K562 (cell line): ENCODE results near the gene GNAI2. TPM values are rescaled to one million over a fixed set of nuclear protein-coding genes. Genes with fewer than 3 reads are reported as not detected.

ENCODE experiments used
- ATAC-seq: fragments of 200-7000 bp; cut with Tn5 transposase; 3 replicates; pipeline ENCODE4 v1.9.1; 2020; ENCODE audit warnings: moderate library complexity
- BruUV-seq: library from RNA; stranded (reverse); fragments of 400-500 nt; replicated peaks from 2 replicates; lab custom pipeline; 2021; lab: Mats Ljungman, UMichigan
- CTCF ChIA-PET: fragments of 300-600 bp; formaldehyde crosslinking; extraction: SDS; loops from one replicate; lab custom pipeline; 2021; ENCODE audit warnings: low intra/inter-chr PET ratio; lab: Yijun Ruan, JAX
- POLR2A ChIA-PET: fragments of 300-600, 350-650 bp; sonication (Branson Sonifier 250); formaldehyde crosslinking; extraction: SDS; loops from one replicate; lab custom pipeline; 2021; ENCODE audit warnings: antibody characterized with exemption, inconsistent platforms; lab: Yijun Ruan, JAX
- DNase-seq, 4 experiments: peaks; one replicate each; pipeline versions ENCODE4 v3.0.0 to v3.0.0-alpha.2; 2011 to 2018; ENCODE audit warnings: low spot score in 3 of 4, mixed read lengths in 3 of 4; ENCODE audit errors: extremely low read depth in 1 of 4
- FAIRE-seq: peaks from 2 replicates; lab custom pipeline; 2011; peaks lifted over from hg19 to GRCh38; lab: Jason Lieb, UNC
- H2AFZ ChIP-seq: 2 replicates; pipeline ENCODE4 v1.6.0; 2011; ENCODE audit warnings: low read depth, low read length, control low read depth, inconsistent platforms
- H3K27ac ChIP-seq: fragments of 200-600 bp; 3 replicates; pipeline ENCODE4 v1.8.0; 2011; ENCODE audit warnings: low read depth, mild to moderate bottlenecking, control low read depth, inconsistent platforms, low read length, moderate library complexity, mixed read lengths; ENCODE audit errors: extremely low read depth
- H3K27me3 ChIP-seq, 2 experiments: fragments of 300-600 bp in 1 of 2; 2 replicates in 1 of 2; 3 replicates in 1 of 2; pipeline versions ENCODE4 v1.6.0 to v1.8.0; 2011; ENCODE audit warnings: inconsistent platforms in 2 of 2, low read length in 2 of 2, mild to moderate bottlenecking in 1 of 2, mixed read lengths in 1 of 2, moderate library complexity in 1 of 2; ENCODE audit not compliant: control insufficient read depth in 2 of 2, insufficient read depth in 2 of 2
- H3K36me3 ChIP-seq: fragments of 300-600 bp; 3 replicates; pipeline ENCODE4 v1.8.0; 2011; ENCODE audit warnings: mild to moderate bottlenecking, low read length, inconsistent platforms; ENCODE audit not compliant: control insufficient read depth, insufficient read depth
- H3K4me1 ChIP-seq, 2 experiments: fragments of 200-600 bp in 1 of 2; replicated peaks in 1 of 2; 2 replicates in 1 of 2; 3 replicates in 1 of 2; pipeline versions ENCODE4 v1.5.1 to v1.8.0; 2011; ENCODE audit warnings: inconsistent platforms in 2 of 2, low read length in 2 of 2, mild to moderate bottlenecking in 1 of 2, mixed read lengths in 1 of 2, moderate library complexity in 1 of 2; ENCODE audit not compliant: control insufficient read depth in 2 of 2, insufficient read depth in 2 of 2
- H3K4me2 ChIP-seq: 2 replicates; pipeline ENCODE4 v1.6.1; 2011; ENCODE audit warnings: low read length, control low read depth, inconsistent platforms, mixed read lengths; ENCODE audit not compliant: insufficient read depth
- H3K4me3 ChIP-seq: fragments of 200-600 bp; sonication (generic), shearing (Covaris generic); 2 replicates; pipeline ENCODE4 v1.5.1; 2016; ENCODE audit warnings: control low read depth, inconsistent platforms
- H3K79me2 ChIP-seq: fragments of 200-600 bp; 3 replicates; pipeline ENCODE4 v1.8.0; 2011; ENCODE audit warnings: low read length, inconsistent platforms; ENCODE audit not compliant: control insufficient read depth, insufficient read depth
- H3K9ac ChIP-seq, 2 experiments: 2 replicates each; pipeline versions ENCODE4 v1.6.0 to v1.6.1; 2011; ENCODE audit warnings: low read depth in 2 of 2, low read length in 2 of 2, control low read depth in 1 of 2, inconsistent platforms in 1 of 2, mild to moderate bottlenecking in 1 of 2, mixed read lengths in 1 of 2; ENCODE audit not compliant: insufficient read depth in 1 of 2
- H3K9me1 ChIP-seq: one replicate; pipeline ENCODE4 v1.6.0; 2011; ENCODE audit warnings: inconsistent platforms, mild to moderate bottlenecking, low read length, moderate library complexity; ENCODE audit not compliant: control insufficient read depth, insufficient read depth
- H3K9me3 ChIP-seq: replicated peaks from 2 replicates; pipeline ENCODE4 v1.5.1; 2011; ENCODE audit warnings: low read depth, low read length, inconsistent platforms; ENCODE audit not compliant: control insufficient read depth, insufficient read depth
- H4K20me1 ChIP-seq: replicated peaks from 2 replicates; pipeline ENCODE4 v1.6.1; 2011; ENCODE audit warnings: low read length, inconsistent platforms, mixed read lengths; ENCODE audit not compliant: control insufficient read depth, insufficient read depth
- BCL6 ChIP-seq: fragments of 250-450 bp; sonication (Bioruptor Pico); IDR thresholded peaks from 2 replicates; pipeline ENCODE4 v1.4.0; 2020
- CREB1 ChIP-seq, 2 experiments: sonication (generic) in 1 of 2; formaldehyde crosslinking in 1 of 2; IDR thresholded peaks; 2 replicates each; pipeline versions ENCODE4 v1.6.1 to v1.8.0; 2012 to 2022; ENCODE audit warnings: inconsistent platforms in 1 of 2, mild to moderate bottlenecking in 1 of 2, missing genetic modification reagents in 1 of 2, moderate library complexity in 1 of 2
- FOXM1 ChIP-seq, 2 experiments: fragments of 450-650 bp in 1 of 2; sonication (generic) in 1 of 2; formaldehyde crosslinking in 1 of 2; IDR thresholded peaks; 2 replicates each; pipeline versions ENCODE4 v1.6.1 to v1.9.0; 2017 to 2022; ENCODE audit warnings: low read depth in 2 of 2, mild to moderate bottlenecking in 2 of 2, missing genetic modification reagents in 1 of 2, moderate library complexity in 1 of 2
- GABPB1 ChIP-seq: sonication (generic); formaldehyde crosslinking; IDR thresholded peaks from 2 replicates; pipeline ENCODE4 v1.8.0; 2022; ENCODE audit warnings: mild to moderate bottlenecking, missing genetic modification reagents
- MAX ChIP-seq: sonication (generic); formaldehyde crosslinking; IDR thresholded peaks from 2 replicates; pipeline ENCODE4 v1.9.0; 2022; ENCODE audit warnings: mild to moderate bottlenecking, missing genetic modification reagents
- MCM3 ChIP-seq: fragments of 450-650 bp; IDR thresholded peaks from 2 replicates; pipeline ENCODE4 v1.6.1; 2016
- SMARCB1 ChIP-seq: IDR thresholded peaks from 2 replicates; pipeline ENCODE4 v1.6.1; 2011; ENCODE audit warnings: improper control_type of control experiment, low read depth; ENCODE audit not compliant: insufficient read length
- SPI1 ChIP-seq: IDR thresholded peaks from 2 replicates; pipeline ENCODE4 v1.6.1; 2011; ENCODE audit warnings: low read depth, low read length, control low read depth, borderline replicate concordance
- ZBTB1 ChIP-seq: sonication (generic); formaldehyde crosslinking; IDR thresholded peaks from 2 replicates; pipeline ENCODE4 v1.8.1; 2023; ENCODE audit warnings: missing genetic modification reagents, low read depth, mild to moderate bottlenecking, borderline replicate concordance
- ZBTB40 ChIP-seq, 2 experiments: fragments of 450-650 bp in 1 of 2; sonication (generic) in 1 of 2; formaldehyde crosslinking in 1 of 2; IDR thresholded peaks; 2 replicates each; pipeline versions ENCODE4 v1.7.1 to v1.9.0; 2016 to 2022; ENCODE audit warnings: inconsistent platforms in 1 of 2, mild to moderate bottlenecking in 1 of 2, missing genetic modification reagents in 1 of 2
- ZNF143 ChIP-seq: sonication (generic); formaldehyde crosslinking; IDR thresholded peaks from 2 replicates; pipeline ENCODE4 v1.9.0; 2022; ENCODE audit warnings: mild to moderate bottlenecking, missing genetic modification reagents
- ZNF197 ChIP-seq: fragments of 200-800 bp; sonication (Bioruptor generic); IDR thresholded peaks from 2 replicates; pipeline ENCODE4 v1.6.1; 2016; ENCODE audit warnings: low read depth, missing genetic modification characterization, missing compliant biosample characterization
- WGBS: fragments of 100-300 bp; shearing (Covaris generic); methylation state at CpG from one replicate; pipeline ENCODE4 v1.1.6; 2016; ENCODE audit warnings: low coverage, mixed read lengths; ENCODE audit not compliant: insufficient coverage; ENCODE audit errors: missing lambda C conversion rate; 5-methylcytosine and 5-hydroxymethylcytosine counted together
- in situ Hi-C: fragments of 300-500 bp; cut with MboI; formaldehyde crosslinking; loops from 4 replicates; pipeline ENCODE4 v1.15.0; 2018; ENCODE audit warnings: inconsistent platforms, mixed read lengths
- intact Hi-C: fragments of 100-400 bp; cut with micrococcal nuclease; formaldehyde crosslinking; loops from 2 replicates; pipeline ENCODE4 v1.14.2; 2022
- polyA plus RNA-seq, 8 experiments: library from polyadenylated mRNA; depleted of rRNA in 4 of 8; stranded (reverse) in 5 of 8; unstranded in 3 of 8; fragments of >200 nt; fragmentation: Nextera tagmentation in 2 of 8; fragmentation: Illumina TruSeq in 1 of 8; extraction: Ambion mirVana in 2 of 8; extraction: Trizol in 1 of 8; gene quantifications; 2 replicates each; pipeline versions ENCODE4 v1.2.1 to v1.2.3, GENCODE V29; 2011 to 2014; ENCODE audit warnings: inconsistent platforms in 1 of 8, missing spikeins in 1 of 8
- total RNA-seq, 7 experiments: library from RNA; depleted of rRNA in 6 of 7; stranded (reverse); fragments of >200 nt in 6 of 7; fragmentation: Illumina TruSeq in 2 of 7; extraction: Trizol in 2 of 7; gene quantifications; 2 replicates each; pipeline versions ENCODE4 v1.2.1 to v1.2.3, GENCODE V29; 2011 to 2021; ENCODE audit warnings: low replicate concordance in 1 of 7

Gene GNAI2
- total and polyA plus RNA-seq, 9 of the 15 experiments (the other 6 are each of a cell fraction or from before 2014, with no cell fraction given), result 1.1 to 72.2 (median 42.7) TPM

GRCh38 chr3:50254577-50255250 lies 18.7 kb downstream of the GNAI2 start:
- no peak for DNase-seq
- ChIA-PET POLR2A (interaction anchor here (0.6 kb wide), 1 partner anchor 13 kb away, joined by 4 read pairs; no protein-coding TSS in a partner anchor), CTCF (no interaction called here)
- no peak for ATAC-seq
- FAIRE-seq, result no peak
- no peak overlapping the region for H3K4me2 ChIP-seq
- in situ Hi-C loops (no loop called here), intact Hi-C loops (no loop called here)
- 76% methylated on average over 5 of the region's 8 CpGs for WGBS
- H3K79me2 ChIP-seq, result no peaks in the 10 kb centered on the region; the same call in 1 of the 3 replicates
- H3K36me3 ChIP-seq, result peaks cover 30% of the 10 kb centered on the region; the same call in 2 of the 3 replicates
- no peaks in the 10 kb centered on the region for H3K27me3 ChIP-seq
- no TSS peak for BruUV-seq
- no peaks in the 10 kb centered on the region for H3K9me1 ChIP-seq
- no peak overlapping the region for H3K27ac ChIP-seq
- peaks cover 4% of the 10 kb centered on the region; the same call in 1 of the 2 replicates for H3K9me3 ChIP-seq
- H3K4me1 ChIP-seq, result peaks cover 0 to 25% of the 10 kb centered on the region in 2 experiments; a peak in 2 of 5 replicates
- no peak overlapping the region for H3K4me3 ChIP-seq
- no peaks in the 10 kb centered on the region for H4K20me1 ChIP-seq
- peak overlapping the region in 1 of 2 experiments; percentile 17; a peak in 2 of 4 replicates for H3K9ac ChIP-seq
- H2AFZ ChIP-seq, result no peak overlapping the region
- no peak for TF ChIP-seq MCM3
- TF ChIP-seq CREB1 (IDR thresholded peaks at IDR 0.05), result peak; percentile 45
- no peak for TF ChIP-seq CREB1 (CRISPR knock-in tag; IDR thresholded peaks at IDR 0.05)
- TF ChIP-seq GABPB1, result 0 out of 2 replicates have a peak, but pooled peaks have one; percentile 27
- TF ChIP-seq ZNF197 (CRISPR knock-in tag), result no peak
- peak; percentile 67 for TF ChIP-seq SPI1
- TF ChIP-seq BCL6 (CRISPR knock-in tag), result no peak
- TF ChIP-seq ZNF143, result no peak
- TF ChIP-seq SMARCB1, result no peak
- TF ChIP-seq ZBTB40 (IDR thresholded peaks at IDR 0.05), result no peak
- no peak for TF ChIP-seq ZBTB40 (CRISPR knock-in tag; IDR thresholded peaks at IDR 0.05)
- no peak for TF ChIP-seq FOXM1 (IDR thresholded peaks at IDR 0.05; ENCODE audit: low read depth)
- TF ChIP-seq FOXM1 (CRISPR knock-in tag; IDR thresholded peaks at IDR 0.05; ENCODE audit: low read depth), result no peak
- no peak for TF ChIP-seq MAX
- no peak for TF ChIP-seq ZBTB1 (CRISPR knock-in tag)
